Measurements from ENCODE around the gene VWA3A.

The VWA3A gene

GRCh38 chr16:22202261-22202637, 109.9 kb downstream of the VWA3A start:
- no peak for DNase-seq (ENCODE audit: low read depth in 3 of 3, low spot score in 1 of 3)

GRCh38 chr16:22203091-22203490, 110.8 kb downstream of the VWA3A start:
- no peak for DNase-seq (ENCODE audit: low read depth in 3 of 3, low spot score in 1 of 3)

GRCh38 chr16:22204091-22204655, 111.8 kb downstream of the VWA3A start:
- DNase-seq (ENCODE audit: low read depth in 3 of 3, low spot score in 1 of 3) = no peak

- no peak for DNase-seq (ENCODE audit: low read depth in 3 of 3, low spot score in 1 of 3)
Measured at GRCh38 chr16:22205577-22206012, 113.3 kb downstream of the VWA3A start.

GRCh38 chr16:22206013-22206841, 113.9 kb downstream of the VWA3A start, which contains the start of gene EEF2K:
TSS of gene EEF2K (plus strand) at chr16:22206278. CDS start at chr16:22225730, 19,452 bp downstream.
- DNase-seq (ENCODE audit: low read depth in 3 of 3, low spot score in 1 of 3) = peak; percentile 54 to 77 (median 56)

Measured in stimulated activated CD4-positive, alpha-beta T cell treated with anti-CD3 and anti-CD28 coated beads, TNF-alpha, amount 100 ng/mL, for 1 hour (primary cell).